Effector memory CD8-positive, alpha-beta T cell (primary cell): Measurements from ENCODE around the gene FAM90A1.
"Not testable (repeated sequence)": the region's sequence is repeated elsewhere in the genome, so short reads cannot be mapped to it uniquely, and the experiment has no call there.

Source experiments
- ATAC-seq: fragments of 150-1000 bp; cut with Tn5 transposase; replicated peaks from 2 replicates; pipeline ENCODE4 v1.10.0; 2021; ENCODE audit warnings: mild to moderate bottlenecking, moderate library complexity
- DNase-seq, 3 experiments: peaks; one replicate each; pipeline ENCODE4 v3.0.0; 2021
- H3K27ac Mint-ChIP-seq, 2 donors: one replicate each; pipeline ENCODE4 v1.8.0; 2022; ENCODE audit warnings: mild to moderate bottlenecking in 2 of 2, mixed read lengths in 2 of 2, moderate library complexity in 2 of 2
- H3K27me3 Mint-ChIP-seq, 2 donors: one replicate each; pipeline ENCODE4 v1.8.0; 2022; ENCODE audit warnings: mixed read lengths in 2 of 2
- H3K36me3 Mint-ChIP-seq: one replicate; pipeline ENCODE4 v1.8.0; 2022; ENCODE audit warnings: mild to moderate bottlenecking, moderate library complexity, mixed read lengths; ENCODE audit not compliant: insufficient read depth
- H3K4me1 Mint-ChIP-seq, 2 donors: one replicate each; pipeline ENCODE4 v1.8.0; 2022; ENCODE audit warnings: low read depth in 2 of 2, mixed read lengths in 2 of 2
- H3K4me3 Mint-ChIP-seq, 2 donors: one replicate each; pipeline ENCODE4 v1.8.0; 2022; ENCODE audit warnings: mild to moderate bottlenecking in 2 of 2, mixed read lengths in 2 of 2, moderate library complexity in 2 of 2
- H3K9me3 Mint-ChIP-seq, 2 donors: one replicate each; pipeline ENCODE4 v1.8.0; 2022; ENCODE audit warnings: mixed read lengths in 2 of 2

Gene FAM90A1

GRCh38 chr12:8179989-8180585 is 47.3 kb downstream of the FAM90A1 start:
- peak overlapping the region; percentile 76 to 84 for H3K4me3 Mint-ChIP-seq
- ATAC-seq (peak; percentile 99), DNase-seq (peak; percentile 58 to 82 (median 69))
- H3K9me3 Mint-ChIP-seq, H3K36me3 Mint-ChIP-seq, H3K27me3 Mint-ChIP-seq: not testable (repeated sequence)
- H3K4me1 Mint-ChIP-seq = peaks cover 5 to 16% of the 10 kb centered on the region in 2 donors
- peak overlapping the region; percentile 75 to 88 for H3K27ac Mint-ChIP-seq

- H3K27ac Mint-ChIP-seq, H3K4me3 Mint-ChIP-seq, H3K9me3 Mint-ChIP-seq, ATAC-seq, H3K4me1 Mint-ChIP-seq, H3K36me3 Mint-ChIP-seq, DNase-seq: not testable (repeated sequence)
- peaks cover 13 to 22% of the 10 kb centered on the region in 2 donors for H3K27me3 Mint-ChIP-seq
Measured at GRCh38 chr12:8172911-8173310, 54.5 kb downstream of the FAM90A1 start.
